MG63 (cell line): ENCODE data around the gene USH1C. TPM values are rescaled to one million over a fixed set of nuclear protein-coding genes. Genes with fewer than 3 reads are reported as not detected.

Source experiments
- DNase-seq: peaks from one replicate; pipeline ENCODE4 v3.0.0-alpha.2; 2020
- H3K27me3 ChIP-seq: fragments of 250-450 bp; sonication (Bioruptor Pico); 2 replicates; pipeline ENCODE4 v1.5.1; 2020; ENCODE audit warnings: mild to moderate bottlenecking, moderate library complexity
- H3K36me3 ChIP-seq: fragments of 250-450 bp; sonication (Bioruptor Pico); 2 replicates; pipeline ENCODE4 v1.5.1; 2020; ENCODE audit warnings: mild to moderate bottlenecking, moderate library complexity
- H3K4me3 ChIP-seq: fragments of 250-450 bp; sonication (Bioruptor Pico); 2 replicates; pipeline ENCODE4 v1.5.1; 2020; ENCODE audit warnings: mild to moderate bottlenecking, moderate library complexity
- H3K9me3 ChIP-seq: fragments of 250-450 bp; sonication (Bioruptor Pico); 2 replicates; pipeline ENCODE4 v1.5.1; 2020; ENCODE audit warnings: mild to moderate bottlenecking, moderate library complexity
- total RNA-seq: library from RNA; depleted of rRNA; stranded (reverse); fragments of >200 nt; shearing (Covaris generic); gene quantifications from 2 replicates; pipeline ENCODE4 v1.2.3, GENCODE V29; 2014; ENCODE audit warnings: low replicate concordance; rRNA removed

The USH1C gene
- total RNA-seq, 1 experiment from 2014 or later: not detected

- Histone ChIP-seq H3K9me3 (no peaks in the 10 kb centered on the region), H3K27me3 (no peaks in the 10 kb centered on the region), H3K36me3 (no peaks in the 10 kb centered on the region), H3K4me3 (no peak overlapping the region)
- no peak for DNase-seq
Measured at GRCh38 chr11:17449158-17449557, 95.1 kb downstream of the USH1C start.

- no peaks in the 10 kb centered on the region for H3K9me3 ChIP-seq
- H3K4me3 ChIP-seq: no peak overlapping the region
- no peak for DNase-seq
- H3K27me3 ChIP-seq: no peaks in the 10 kb centered on the region
- no peaks in the 10 kb centered on the region for H3K36me3 ChIP-seq
Measured at GRCh38 chr11:17446482-17446881, 97.7 kb downstream of the USH1C start.

- Histone ChIP-seq H3K9me3 (no peaks in the 10 kb centered on the region), H3K4me3 (no peak overlapping the region), H3K36me3 (no peaks in the 10 kb centered on the region), H3K27me3 (no peaks in the 10 kb centered on the region)
- no peak for DNase-seq
Measured at GRCh38 chr11:17445240-17445795, 98.9 kb downstream of the USH1C start.

GRCh38 chr11:17443926-17444690 lies 100.1 kb downstream of the USH1C start:
- no peaks in the 10 kb centered on the region for H3K36me3 ChIP-seq
- no peak for DNase-seq
- H3K27me3 ChIP-seq: no peaks in the 10 kb centered on the region
- no peaks in the 10 kb centered on the region for H3K9me3 ChIP-seq
- H3K4me3 ChIP-seq: no peak overlapping the region

Other genes starting within 250 kb of the USH1C start
- 0.17 and 0.20 TPM in 2 replicates for gene NCR3LG1, start 192.6 kb downstream of the USH1C start, total RNA-seq
- not detected in 2 replicates for gene KCNJ11, start 155.8 kb downstream of the USH1C start, total RNA-seq
- not detected in 2 replicates for gene ABCC8, start 67.6 kb downstream of the USH1C start, total RNA-seq
- gene OTOG, start 2.8 kb upstream of the USH1C start, total RNA-seq: not detected in 2 replicates
- not detected in 2 replicates for gene MYOD1, start 175.2 kb upstream of the USH1C start, total RNA-seq
- gene KCNC1, start 190.4 kb upstream of the USH1C start, total RNA-seq: not detected in 2 replicates